NCI-H524 treated with DMSO at 0.1 percent for 48 hours (cell line): ENCODE data around the gene TBX10.
"Not testable (repeated sequence)": the region's sequence is repeated elsewhere in the genome, so short reads cannot be mapped to it uniquely, and the experiment has no call there.

Experiments
- DNase-seq: peaks from one replicate; lab custom pipeline; 2025; lab: John Stamatoyannopoulos, UW

The TBX10 gene

DNA sequence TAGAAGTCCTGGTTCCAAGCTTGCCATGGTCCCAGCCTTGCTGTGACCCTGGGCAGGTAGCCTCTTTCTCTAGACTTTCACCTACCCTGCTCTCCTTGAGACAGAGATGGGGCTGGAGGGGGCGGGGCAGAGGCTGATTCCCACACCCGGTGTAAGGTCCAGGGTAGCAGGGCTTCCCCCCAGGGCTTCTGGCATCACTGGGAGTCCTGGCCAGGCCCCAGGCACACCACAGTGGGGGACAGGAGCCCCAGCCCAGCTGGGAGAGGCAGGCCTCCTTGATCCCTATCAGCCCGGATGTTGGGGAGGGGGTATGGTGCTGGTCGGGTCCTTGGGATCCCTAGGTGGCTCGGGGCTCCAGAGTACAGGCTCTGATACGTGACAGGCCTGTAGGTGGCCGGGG is 8.2 kb downstream of the TBX10 start:
- no peak for DNase-seq

- no peak for DNase-seq
These were observed 8.6 kb downstream of the TBX10 start for GRCh38 chr11:67630943-67631331.

DNA sequence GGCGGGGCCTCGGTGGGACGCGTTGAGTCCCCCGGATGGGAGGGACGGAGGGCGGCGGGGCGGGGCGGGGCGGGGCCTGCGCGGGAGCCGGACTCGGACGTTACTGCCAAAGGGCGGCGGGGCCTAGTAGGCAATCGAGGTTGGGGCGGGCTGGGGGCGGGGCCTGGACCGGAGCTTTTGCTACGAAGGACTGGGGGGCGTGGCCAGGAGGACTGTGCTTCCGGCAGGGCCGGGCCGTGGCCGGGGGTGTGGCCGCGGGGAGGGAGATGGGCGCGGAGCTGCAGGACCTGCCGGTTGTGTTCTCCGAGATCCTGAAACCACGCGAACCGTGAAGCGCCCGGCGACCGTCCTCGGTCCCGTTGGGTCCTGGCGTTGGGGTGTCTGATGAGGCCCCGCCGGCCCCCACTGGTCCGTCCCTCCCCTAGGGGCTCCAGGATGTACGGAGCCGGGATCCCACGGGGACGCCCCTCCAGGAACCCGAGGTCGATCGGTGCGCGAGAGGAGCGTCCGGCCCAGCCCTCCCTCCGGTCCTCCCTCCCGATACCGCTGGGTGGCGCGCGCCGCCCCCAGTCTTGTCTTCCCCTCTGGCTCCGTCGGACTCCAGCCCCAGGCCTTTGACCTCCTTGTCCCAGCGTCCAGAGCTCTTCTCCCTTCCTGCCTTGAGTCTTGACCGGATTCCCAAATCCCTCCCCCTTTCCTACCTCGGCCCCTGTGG is 9.2 kb downstream of the TBX10 start:
- peak; percentile 63 for DNase-seq

GRCh38 chr11:67629386-67630227 is 10.0 kb downstream of the TBX10 start, which contains the start of gene NUDT8:
Gene NUDT8 (minus strand): TSS chr11:67629937. CDS start chr11:67629911, 26 bp downstream.
- no peak for DNase-seq

GRCh38 chr11:67628710-67629385 is 10.7 kb downstream of the TBX10 start:
- no peak for DNase-seq

DNA sequence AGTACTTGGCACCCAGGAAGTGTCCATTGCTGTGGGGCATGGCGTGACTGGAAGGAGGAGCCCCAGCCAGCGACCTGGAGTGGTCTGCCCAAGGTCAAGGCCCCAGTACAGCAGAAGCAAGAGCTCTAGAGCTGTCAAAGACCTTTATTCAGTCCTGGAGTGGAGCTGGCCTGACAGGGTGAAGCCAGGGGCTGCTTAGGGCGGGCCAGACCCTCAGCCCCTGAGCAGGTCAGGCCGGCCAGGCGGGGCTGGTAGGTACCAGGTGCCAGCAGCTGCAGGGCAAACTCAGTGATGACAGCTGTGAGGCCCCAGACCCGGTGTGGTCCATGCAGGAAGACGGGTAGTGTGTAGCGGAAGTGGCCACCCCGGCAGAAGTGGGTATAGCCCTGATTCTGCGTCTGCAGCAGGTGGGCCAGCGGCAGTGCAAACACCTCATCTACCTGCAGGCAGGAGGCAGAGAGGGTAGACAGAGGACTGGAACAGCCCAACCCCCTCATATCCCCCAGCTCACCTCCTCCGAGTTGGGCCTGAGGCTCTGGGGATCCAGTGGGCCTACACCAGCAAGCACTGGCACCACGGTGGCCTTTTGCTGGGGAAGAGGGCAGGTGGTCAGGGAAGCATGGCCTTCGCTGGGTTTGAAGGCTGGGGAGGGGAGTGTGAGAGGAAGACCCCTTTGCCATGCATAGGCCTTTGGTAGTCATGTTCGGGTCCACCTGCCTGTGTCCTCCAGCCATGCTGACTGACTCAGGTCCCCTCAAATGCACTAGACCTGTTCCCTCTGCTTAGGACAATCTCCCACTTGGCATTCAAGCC is 11.5 kb downstream of the TBX10 start:
- DNase-seq = no peak

- no peak for DNase-seq
These were observed 12.1 kb downstream of the TBX10 start for GRCh38 chr11:67627441-67627811.

DNA sequence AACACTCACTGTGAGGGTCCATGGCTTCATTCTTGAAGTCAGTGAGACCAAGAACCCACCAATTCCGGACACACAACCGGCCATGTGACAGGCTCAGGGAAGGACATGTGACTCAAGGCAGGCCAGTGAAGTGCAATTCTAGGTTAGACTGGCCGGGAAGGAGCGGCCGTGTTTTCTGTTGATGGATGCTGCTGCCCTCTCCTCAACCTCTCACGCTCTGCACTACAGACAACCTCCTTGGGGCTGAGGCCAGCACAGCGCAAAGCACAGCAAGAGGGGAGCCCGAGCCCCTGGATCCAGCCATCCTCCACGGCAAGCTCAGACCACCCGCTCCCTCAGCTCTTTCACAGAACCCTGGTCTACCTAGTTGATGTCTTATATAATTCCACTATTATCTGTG is 12.6 kb downstream of the TBX10 start:
- DNase-seq = no peak

GRCh38 chr11:67626131-67626833 is 13.3 kb downstream of the TBX10 start:
- not testable (repeated sequence) for DNase-seq

DNA sequence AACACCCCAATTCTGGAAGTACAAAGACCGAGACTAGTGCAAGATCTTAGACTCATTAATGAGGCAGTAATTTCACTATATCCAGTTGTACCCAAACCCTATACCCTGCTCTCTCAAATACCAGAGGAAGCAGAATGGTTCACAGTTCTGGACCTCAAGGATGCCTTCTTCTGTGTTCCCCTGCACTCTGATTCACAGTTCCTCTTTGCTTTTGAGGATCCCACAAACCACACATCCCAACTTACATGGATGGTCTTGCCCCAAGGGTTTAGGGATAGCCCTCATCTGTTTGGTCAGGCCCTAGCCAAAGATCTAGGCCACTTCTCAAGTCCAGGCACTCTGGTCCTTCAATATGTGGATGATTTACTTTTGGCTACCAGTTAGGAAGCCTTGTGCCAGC is 15.8 kb downstream of the TBX10 start:
- not testable (repeated sequence) for DNase-seq

DNA sequence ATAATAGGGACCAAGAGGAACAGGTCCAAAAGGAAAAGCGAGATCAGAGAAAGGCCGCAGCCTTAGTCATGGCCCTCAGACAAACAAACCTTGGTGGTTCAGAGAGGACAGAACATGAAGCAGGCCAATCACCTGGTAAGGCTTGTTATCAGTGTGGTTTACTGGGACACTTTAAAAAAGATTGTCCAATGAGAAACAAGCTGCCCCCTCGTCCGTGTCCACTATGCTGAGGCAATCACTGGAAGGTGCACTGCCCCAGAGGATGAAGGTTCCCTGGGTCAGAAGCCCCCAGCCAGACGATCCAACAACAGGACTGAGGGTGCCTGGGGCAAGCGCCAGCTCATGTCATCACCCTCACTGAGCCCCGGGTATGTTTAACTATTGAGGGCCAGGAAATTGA is 16.7 kb downstream of the TBX10 start:
- DNase-seq = not testable (repeated sequence)

DNA sequence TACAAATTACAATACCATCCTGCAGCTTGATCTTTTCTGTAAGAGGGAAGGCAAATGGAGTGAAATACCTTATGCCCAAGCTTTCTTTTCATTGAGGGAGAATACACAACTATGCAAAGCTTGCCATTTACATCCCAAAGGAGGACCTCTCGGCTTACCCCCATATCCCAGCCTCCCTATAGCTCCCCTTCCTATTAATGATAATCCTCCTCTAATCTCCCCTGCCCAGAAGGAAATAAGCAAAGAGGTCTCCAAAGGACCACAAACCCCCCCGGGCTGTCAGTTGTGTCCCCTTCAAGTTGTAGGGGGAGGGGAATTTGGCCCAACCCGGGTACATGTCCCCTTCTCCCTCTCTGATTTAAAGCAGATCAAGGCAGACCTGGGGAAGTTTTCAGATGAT is 17.6 kb downstream of the TBX10 start:
- not testable (repeated sequence) for DNase-seq

DNA sequence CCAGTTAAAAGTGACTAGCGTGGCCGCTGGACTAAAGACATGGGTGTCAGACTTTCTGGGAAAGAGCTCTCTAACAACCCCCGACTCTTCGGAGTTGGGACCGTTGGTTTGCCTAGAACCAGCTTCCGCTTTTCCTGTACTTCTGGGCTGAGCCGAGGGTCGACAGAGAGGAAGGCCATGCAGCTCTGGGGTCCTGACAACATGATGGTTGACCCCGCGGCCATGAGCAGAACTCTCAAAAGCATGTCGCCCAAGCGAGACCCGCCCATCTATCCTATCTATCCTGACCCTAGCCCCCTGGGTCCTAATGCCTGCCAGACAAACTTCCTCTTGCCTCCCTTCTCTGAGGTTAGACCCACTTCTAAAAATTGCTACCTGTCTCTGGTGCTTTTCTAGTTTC is 18.9 kb downstream of the TBX10 start:
- not testable (repeated sequence) for DNase-seq

DNA sequence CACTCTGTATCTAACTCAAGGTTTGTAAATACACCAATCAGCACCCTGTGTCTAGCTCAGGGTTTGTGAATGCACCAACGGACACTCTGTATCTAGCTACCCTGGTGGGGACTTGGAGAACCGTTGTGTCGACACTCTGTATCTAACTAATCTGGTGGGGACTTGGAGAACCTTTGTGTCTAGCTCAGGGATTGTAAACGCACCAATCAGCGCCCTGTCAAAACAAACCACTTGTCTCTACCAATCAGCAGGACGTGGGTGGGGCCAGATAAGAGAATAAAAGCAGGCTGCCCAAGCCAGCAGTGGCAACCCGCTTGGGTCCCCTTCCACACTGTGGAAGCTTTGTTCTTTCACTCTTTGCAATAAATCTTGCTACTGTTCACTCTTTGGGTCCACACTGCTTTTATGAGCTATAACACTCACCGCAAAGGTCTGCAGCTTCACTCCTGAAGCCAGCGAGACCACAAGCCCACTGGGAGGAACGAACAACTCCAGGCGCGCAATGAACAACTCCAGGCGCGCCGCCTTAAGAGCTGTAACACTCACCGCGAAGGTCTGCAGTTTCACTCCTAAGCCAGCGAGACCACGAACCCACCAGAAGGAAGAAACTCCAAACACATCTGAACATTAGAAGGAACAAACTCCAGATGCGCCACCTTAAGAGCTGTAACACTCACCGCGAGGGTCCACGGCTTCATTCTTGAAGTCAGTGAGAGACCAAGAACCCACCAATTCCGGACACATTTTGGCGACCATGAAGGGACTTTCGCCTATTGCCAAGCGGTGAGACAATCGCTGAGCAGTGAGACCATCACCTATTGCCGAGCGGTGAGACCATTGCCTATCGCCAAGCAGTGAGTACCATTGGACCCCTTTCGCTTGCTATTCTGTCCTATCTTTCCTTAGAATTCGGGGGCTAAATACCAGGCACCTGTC is 19.6 kb downstream of the TBX10 start:
- not testable (repeated sequence) for DNase-seq

DNA sequence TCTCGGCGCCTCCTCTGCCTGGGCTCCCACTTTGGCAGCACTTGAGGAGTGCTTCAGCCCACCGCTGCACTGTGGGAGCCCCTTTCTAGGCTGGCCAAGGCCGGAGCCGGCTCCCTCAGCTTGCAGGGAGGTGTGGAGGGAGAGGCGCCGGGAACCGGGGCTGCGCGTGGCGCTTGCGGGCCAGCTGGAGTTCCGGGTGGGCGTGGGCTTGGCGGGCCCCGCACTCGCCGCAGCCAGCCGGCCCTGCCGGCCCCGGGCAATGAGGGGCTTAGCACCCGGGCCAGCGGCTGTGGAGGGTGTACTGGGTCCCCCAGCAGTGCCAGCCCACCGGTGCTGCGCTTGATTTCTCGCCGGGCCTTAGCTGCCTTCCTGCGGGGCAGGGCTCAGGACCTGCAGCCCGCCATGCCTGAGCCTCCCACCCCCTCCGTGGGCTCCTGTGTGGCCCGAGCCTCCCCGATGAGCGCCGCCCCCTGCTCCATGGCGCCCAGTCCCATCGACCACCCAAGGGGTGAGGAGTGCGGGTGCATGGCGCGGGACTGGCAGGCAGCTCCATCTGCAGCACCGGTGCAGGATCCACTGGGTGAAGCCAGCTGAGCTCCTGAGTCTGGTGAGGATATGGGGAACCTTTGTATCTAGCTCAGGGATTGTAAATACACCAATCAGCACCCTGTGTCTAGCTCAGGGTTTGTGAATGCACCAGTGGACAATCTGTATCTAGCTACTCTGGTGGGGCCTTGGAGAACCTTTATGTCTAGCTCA is 20.5 kb downstream of the TBX10 start:
- not testable (repeated sequence) for DNase-seq

DNA sequence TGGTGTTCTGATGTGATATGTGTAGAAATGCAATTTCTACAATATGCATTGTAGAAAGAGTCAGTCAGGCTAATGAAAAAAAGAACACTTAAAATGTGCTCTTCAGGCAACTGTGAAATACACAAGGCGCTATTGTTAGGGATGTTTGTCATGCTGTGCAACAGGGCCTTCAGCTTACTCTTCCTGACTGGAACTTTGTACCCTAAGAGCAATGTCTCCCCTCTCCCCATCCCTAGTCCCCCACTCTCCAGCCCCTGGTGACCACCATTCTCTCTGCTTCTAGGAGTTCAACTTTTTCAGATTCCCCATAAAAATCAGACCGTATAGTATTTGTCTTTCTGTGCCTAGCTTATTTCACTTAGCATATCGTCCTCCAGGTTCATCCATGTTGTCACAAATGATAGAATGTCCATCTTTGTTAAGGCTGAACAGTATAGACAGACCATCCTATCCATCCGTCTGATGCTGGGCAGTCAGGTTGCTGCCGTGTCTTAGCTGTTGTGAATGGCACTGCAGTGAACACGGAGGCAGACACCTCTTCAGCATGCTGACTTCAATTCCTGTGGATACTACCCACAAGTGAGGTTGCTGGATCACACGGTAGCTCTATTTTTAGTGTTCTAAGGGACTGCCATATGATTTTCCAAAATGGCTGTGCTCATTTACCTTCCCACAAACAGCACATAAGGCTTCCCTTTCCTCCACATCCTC is 22.2 kb downstream of the TBX10 start:
- no peak for DNase-seq

GRCh38 chr11:67616431-67617242 is 22.9 kb downstream of the TBX10 start:
- DNase-seq = no peak
